HG03565 (cell line): ENCODE results near the gene ERO1A.
"Not testable (repeated sequence)": the region's sequence is repeated elsewhere in the genome, so short reads cannot be mapped to it uniquely, and the experiment has no call there.

Experiments
- ATAC-seq: cut with Tn5 transposase; IDR thresholded peaks from one replicate; pipeline ENCODE4 v1.9.1; 2021; ENCODE audit warnings: mild to moderate bottlenecking, moderate library complexity; ENCODE audit not compliant: unreplicated experiment

ERO1A gene, protein sequence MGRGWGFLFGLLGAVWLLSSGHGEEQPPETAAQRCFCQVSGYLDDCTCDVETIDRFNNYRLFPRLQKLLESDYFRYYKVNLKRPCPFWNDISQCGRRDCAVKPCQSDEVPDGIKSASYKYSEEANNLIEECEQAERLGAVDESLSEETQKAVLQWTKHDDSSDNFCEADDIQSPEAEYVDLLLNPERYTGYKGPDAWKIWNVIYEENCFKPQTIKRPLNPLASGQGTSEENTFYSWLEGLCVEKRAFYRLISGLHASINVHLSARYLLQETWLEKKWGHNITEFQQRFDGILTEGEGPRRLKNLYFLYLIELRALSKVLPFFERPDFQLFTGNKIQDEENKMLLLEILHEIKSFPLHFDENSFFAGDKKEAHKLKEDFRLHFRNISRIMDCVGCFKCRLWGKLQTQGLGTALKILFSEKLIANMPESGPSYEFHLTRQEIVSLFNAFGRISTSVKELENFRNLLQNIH

GRCh38 chr14:52695481-52696091, at the start of gene ERO1A:
TSS of gene ERO1A (minus strand) at chr14:52695558. CDS start at chr14:52695481, 77 bp downstream.
- ATAC-seq: peak; percentile 64

DNA sequence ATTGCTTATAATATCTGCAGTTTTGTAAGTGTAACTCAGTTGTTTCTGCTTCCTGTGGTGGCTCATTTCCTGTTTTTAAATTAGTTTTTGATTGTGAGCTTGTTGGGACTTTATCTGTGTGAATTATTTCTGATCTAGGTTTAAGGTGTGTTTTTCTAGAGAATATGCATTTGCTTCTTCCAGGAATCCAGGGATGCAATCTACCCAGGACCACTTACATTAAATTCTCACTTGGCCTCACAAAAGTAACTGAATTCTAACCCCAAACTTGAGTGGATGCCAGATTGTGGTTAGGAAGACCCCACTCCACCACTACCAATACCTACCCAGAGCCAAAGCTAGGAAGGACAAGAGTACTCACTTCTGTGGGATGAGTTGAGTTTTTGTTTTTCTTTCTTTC, 46.5 kb upstream of the ERO1A start:
- peak; percentile 3 for ATAC-seq

GRCh38 chr14:52740751-52741150, 45.4 kb upstream of the ERO1A start:
- no peak for ATAC-seq

- no peak for ATAC-seq
Measured at GRCh38 chr14:52738409-52738808, 43.1 kb upstream of the ERO1A start.

DNA sequence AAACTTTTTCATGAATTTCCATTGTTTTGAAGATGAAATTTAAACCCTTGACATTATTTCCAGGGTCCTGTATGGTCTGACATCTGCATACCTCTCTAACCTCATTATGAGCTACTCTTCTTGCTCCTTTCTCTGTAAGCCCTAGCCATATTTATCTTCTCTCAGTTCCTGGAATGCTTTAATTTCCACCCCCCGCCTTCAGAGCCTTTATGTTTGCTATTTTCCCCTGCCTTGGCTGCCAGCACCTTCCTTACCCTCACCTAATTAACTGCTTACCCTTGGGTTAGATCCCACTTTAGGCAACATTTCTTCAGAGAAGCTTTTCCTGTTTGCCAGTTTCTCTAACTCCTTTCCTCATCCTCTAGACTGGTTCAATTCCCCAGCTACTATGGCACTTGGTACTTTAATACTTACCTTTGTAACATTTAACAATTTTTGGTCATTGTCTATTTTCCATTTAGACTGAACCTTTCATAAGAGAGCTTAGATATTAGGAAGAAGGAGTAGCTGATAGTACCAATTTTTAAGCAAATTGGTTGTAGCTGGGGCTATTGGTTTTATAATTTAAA, 40.6 kb upstream of the ERO1A start:
- ATAC-seq: no peak

DNA sequence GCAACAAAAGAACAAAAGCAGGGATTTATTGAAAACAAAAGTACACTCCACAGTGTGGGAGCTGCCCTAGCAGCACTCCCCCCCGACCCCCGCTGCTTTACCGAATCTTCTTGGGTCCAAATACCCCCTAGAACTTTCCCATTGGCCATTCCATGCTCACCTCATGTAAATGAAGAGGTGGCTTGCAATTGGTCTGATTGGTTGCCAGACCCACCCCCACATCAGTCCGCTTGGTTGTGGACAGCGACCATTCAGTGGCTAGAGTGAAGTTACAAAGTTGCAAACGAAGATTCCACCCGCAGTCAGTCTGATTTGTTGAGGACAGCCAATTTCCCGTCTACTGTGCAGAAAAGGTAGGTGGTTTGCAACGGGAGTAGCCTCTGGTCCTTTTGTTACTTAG, 38.5 kb upstream of the ERO1A start:
- no peak for ATAC-seq

DNA sequence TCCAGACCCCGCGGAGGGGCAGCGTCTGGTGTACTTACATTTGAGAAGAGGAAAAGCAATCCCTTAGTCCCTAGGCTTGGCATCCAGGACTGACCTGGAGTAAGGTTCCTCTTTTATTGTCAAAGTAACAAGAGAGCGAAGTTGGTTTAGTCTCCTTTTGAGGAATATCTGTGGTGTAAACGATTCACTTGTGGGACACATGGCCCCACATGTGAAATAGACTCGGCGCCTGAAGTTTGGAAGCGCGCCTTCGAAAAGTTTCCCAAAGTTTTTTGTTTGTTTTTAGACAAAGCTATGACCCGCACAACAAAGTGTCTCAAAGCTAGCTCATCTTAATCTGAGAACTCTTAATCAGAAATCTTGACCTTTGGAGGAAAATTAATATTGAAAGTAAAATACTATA, 35.4 kb upstream of the ERO1A start:
- no peak for ATAC-seq

GRCh38 chr14:52729925-52730708, 34.8 kb upstream of the ERO1A start, which contains the start of gene STYX:
TSS of gene STYX (plus strand) at chr14:52730166. CDS start at chr14:52730475, 309 bp downstream.
- peak; percentile 85 for ATAC-seq

GRCh38 chr14:52729585-52729924, 34.2 kb upstream of the ERO1A start:
- no peak for ATAC-seq

GRCh38 chr14:52729035-52729434, 33.7 kb upstream of the ERO1A start:
- not testable (repeated sequence) for ATAC-seq

GRCh38 chr14:52727509-52727908, 32.2 kb upstream of the ERO1A start:
- not testable (repeated sequence) for ATAC-seq

DNA sequence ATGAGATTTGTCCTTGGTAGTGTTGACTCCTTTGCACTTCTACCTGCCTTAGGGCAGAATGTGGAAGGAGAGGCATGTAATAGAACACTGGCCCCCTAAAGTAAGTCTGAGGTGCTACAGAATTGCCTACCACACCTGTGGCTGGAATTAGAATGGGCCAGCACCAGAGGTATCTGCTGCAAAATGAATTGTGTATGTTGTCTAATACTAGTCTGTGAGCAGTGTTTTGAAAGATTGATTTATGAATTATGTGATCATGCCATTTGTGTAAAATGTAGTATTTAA, 28.9 kb upstream of the ERO1A start:
- no peak for ATAC-seq

- no peak for ATAC-seq
Measured at GRCh38 chr14:52723514-52724359, 28.4 kb upstream of the ERO1A start.

DNA sequence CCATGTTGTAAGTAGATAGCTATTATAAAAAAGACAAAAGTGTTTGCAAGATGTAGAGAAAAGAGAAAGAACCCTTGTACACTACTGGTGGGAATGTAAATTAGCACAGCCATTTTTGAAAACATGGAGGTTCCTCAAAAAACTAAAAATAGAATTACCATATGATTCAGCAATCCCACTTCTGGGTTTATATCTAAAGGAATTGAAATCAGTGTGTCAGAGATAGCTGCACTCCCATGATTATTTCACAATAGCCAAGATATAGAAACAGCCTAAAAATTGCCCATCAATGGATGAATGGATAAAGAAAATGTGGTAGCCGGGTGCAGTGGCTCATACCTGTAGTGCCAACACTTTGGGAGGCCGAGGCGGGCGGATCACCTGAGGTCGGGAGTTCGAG, 20.8 kb upstream of the ERO1A start:
- ATAC-seq: no peak

GRCh38 chr14:52711666-52712065, 16.3 kb upstream of the ERO1A start:
- no peak for ATAC-seq

DNA sequence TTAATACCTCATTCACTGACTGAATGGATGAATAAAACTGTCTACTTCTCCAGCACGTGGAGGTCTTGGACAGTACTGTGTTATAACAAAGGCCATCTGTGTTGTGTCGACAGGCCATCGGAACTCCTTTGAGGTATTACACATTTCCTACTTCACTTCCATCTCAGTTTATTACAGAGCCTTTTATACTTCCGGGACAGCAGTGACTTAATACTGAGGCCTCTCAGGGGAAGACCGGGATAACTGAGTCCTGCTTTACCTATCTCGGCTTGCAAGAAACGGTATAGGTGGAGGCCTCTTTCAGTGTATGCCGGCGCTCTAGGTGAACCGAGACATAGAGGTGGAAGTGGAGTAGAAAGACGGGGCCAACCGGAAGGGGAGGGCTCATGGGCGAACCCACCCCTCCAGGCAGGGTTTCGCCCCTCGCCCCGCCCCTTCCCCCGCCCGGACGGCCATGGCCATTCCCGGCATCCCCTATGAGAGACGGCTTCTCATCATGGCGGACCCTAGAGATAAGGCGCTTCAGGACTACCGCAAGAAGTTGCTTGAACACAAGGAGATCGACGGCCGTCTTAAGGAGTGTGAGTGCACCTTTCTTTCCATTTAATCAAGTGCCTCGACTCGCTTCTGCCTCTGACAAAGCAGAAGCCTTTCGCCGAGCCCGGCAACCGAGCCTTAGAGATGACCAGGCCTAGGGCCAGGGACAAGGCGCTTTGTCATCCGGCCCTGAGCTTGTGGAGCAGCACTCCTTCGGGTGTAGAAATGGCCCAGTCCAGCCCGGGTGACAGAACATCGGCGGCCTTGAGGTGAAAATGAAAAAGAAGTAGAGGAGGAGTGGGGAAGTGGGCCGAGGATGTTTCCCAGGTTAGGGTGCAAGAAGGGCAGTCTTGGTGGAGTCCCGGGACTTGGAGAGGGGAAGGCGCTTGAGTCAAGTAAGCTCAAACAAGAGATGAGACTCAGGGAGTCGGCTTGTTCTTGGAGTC, 11.7 kb upstream of the ERO1A start, which contains the start of gene PSMC6:
Gene PSMC6 (plus strand): TSS at position 477 of the 983 bp plus-strand sequence. CDS start 20 bp downstream, at position 497.
- ATAC-seq: peak; percentile 89

GRCh38 chr14:52706286-52706685, 10.9 kb upstream of the ERO1A start:
- no peak for ATAC-seq

- ATAC-seq: no peak
Measured at GRCh38 chr14:52703664-52704063, 8.3 kb upstream of the ERO1A start.

- ATAC-seq: no peak
Measured at GRCh38 chr14:52703225-52703624, 7.9 kb upstream of the ERO1A start.
